Tibial nerve (tissue), 3 donors: Measurements from ENCODE around the gene CPXM2.

ENCODE experiments used
- CTCF ChIP-seq, 5 experiments: fragments of 200-600 bp in 3 of 5; fragments of 450-650 bp in 2 of 5; sonication (generic) in 3 of 5; IDR thresholded peaks; one replicate each; pipeline ENCODE4 v1.5.1; 2016 to 2019; ENCODE audit warnings: antibody characterized with exemption in 5 of 5, mild to moderate bottlenecking in 3 of 5, moderate library complexity in 2 of 5
- POLR2A ChIP-seq, 2 donors: fragments of 450-650 bp; IDR thresholded peaks; one replicate each; pipeline ENCODE4 v1.6.1; 2017; ENCODE audit warnings: antibody characterized with exemption in 2 of 2, mild to moderate bottlenecking in 2 of 2, moderate library complexity in 2 of 2

- TF ChIP-seq CTCF (IDR thresholded peaks at IDR 0.05) (no peak), POLR2A (IDR thresholded peaks at IDR 0.05) (no peak)
These were observed 95.6 kb downstream of the CPXM2 start for GRCh38 chr10:123795846-123796590.
